Suppressor macrophage treated with lipopolysaccharide for 4 hours (primary cell): ENCODE data around the gene SOX2.

Source experiments
- DNase-seq: peaks from one replicate; pipeline ENCODE4 v3.0.0-alpha.2; 2020

The SOX2 gene

GRCh38 chr3:181705086-181705480 lies 6.6 kb upstream of the SOX2 start:
- no peak for DNase-seq

- DNase-seq, result no peak
Measured at GRCh38 chr3:181707980-181708379, 3.7 kb upstream of the SOX2 start.

- DNase-seq, result peak; percentile 76
Measured at GRCh38 chr3:181709537-181710279, 2.0 kb upstream of the SOX2 start.

GRCh38 chr3:181710345-181711291 lies 1.1 kb upstream of the SOX2 start:
- DNase-seq, result no peak

GRCh38 chr3:181712226-181712552 lies 464 bp downstream of the SOX2 start:
- no peak for DNase-seq

GRCh38 chr3:181712553-181713279 lies 991 bp downstream of the SOX2 start:
- DNase-seq, result no peak

- DNase-seq, result no peak
Measured at GRCh38 chr3:181713280-181713647, 1.5 kb downstream of the SOX2 start.

GRCh38 chr3:181713676-181714612 lies 2.2 kb downstream of the SOX2 start:
- DNase-seq, result no peak

- DNase-seq, result peak; percentile 9
Measured at GRCh38 chr3:181715571-181716340, 4.0 kb downstream of the SOX2 start.

GRCh38 chr3:181716966-181717365 lies 5.2 kb downstream of the SOX2 start:
- DNase-seq, result no peak

GRCh38 chr3:181717549-181718171 lies 5.9 kb downstream of the SOX2 start:
- no peak for DNase-seq

- no peak for DNase-seq
Measured at GRCh38 chr3:181718369-181718768, 6.6 kb downstream of the SOX2 start.

- DNase-seq, result no peak
Measured at GRCh38 chr3:181718987-181719911, 7.5 kb downstream of the SOX2 start.

- no peak for DNase-seq
Measured at GRCh38 chr3:181719991-181720680, 8.4 kb downstream of the SOX2 start.

- no peak for DNase-seq
Measured at GRCh38 chr3:181721046-181721875, 9.5 kb downstream of the SOX2 start.

GRCh38 chr3:181722156-181722555 lies 10.4 kb downstream of the SOX2 start:
- no peak for DNase-seq

GRCh38 chr3:181722766-181723425 lies 11.2 kb downstream of the SOX2 start:
- no peak for DNase-seq
